Right ventricle myocardium inferior (tissue), 1 donor: ENCODE results near the gene NRK. TPM values are rescaled to one million over a fixed set of nuclear protein-coding genes. Genes with fewer than 3 reads are reported as not detected.
"Not testable (repeated sequence)": the region's sequence is repeated elsewhere in the genome, so short reads cannot be mapped to it uniquely, and the experiment has no call there.

Source experiments
- ATAC-seq: fragments of 200-7000 bp; cut with Tn5 transposase; one replicate; pipeline ENCODE4 v1.9.1; 2020; ENCODE audit warnings: mild to moderate bottlenecking, moderate library complexity
- DNase-seq: peaks from one replicate; pipeline ENCODE4 v3.0.0; 2021; ENCODE audit errors: missing footprints
- intact Hi-C: fragments of 100-400 bp; cut with DNase I; formaldehyde crosslinking; loops from one replicate; pipeline ENCODE4 v1.11.0; 2022
- total RNA-seq: library from RNA; stranded (reverse); fragmentation: NEBNext Ultra II Directional; extraction: Animal tissue kit (Norgen Biotek cat#: 25700); gene quantifications from one replicate; pipeline ENCODE4 v1.2.1, GENCODE V29; 2021
- donor health status: DM: no; HTN: yes; CAD: no; lungs with severe emphysema.

NRK gene
- total RNA-seq, 1 donor from 2014 or later, result 2.1 TPM

GRCh38 chrX:105876658-105877057 is 54.3 kb downstream of the NRK start:
- intact Hi-C loops, result no loop called here
- ATAC-seq (no peak), DNase-seq (no peak)

- ATAC-seq (no peak), DNase-seq (no peak)
- intact Hi-C loops, result no loop called here
Measured at GRCh38 chrX:105880491-105880890, 58.2 kb downstream of the NRK start.

GRCh38 chrX:105882581-105883275 is 60.4 kb downstream of the NRK start:
- intact Hi-C loops, result no loop called here
- ATAC-seq (no peak), DNase-seq (no peak)

- DNase-seq (no peak), ATAC-seq (no peak)
- intact Hi-C loops, result no loop called here
Measured at GRCh38 chrX:105894721-105895120, 72.4 kb downstream of the NRK start.

GRCh38 chrX:105909576-105909975 is 87.2 kb downstream of the NRK start:
- DNase-seq (no peak), ATAC-seq (no peak)
- intact Hi-C loops, result no loop called here

- DNase-seq (no peak), ATAC-seq (no peak)
- intact Hi-C loops, result no loop called here
Measured at GRCh38 chrX:105910563-105911105, 88.3 kb downstream of the NRK start.

GRCh38 chrX:105945266-105945665 is 122.9 kb downstream of the NRK start:
- intact Hi-C loops, result no loop called here
- DNase-seq (no peak), ATAC-seq (no peak)

- ATAC-seq (no peak), DNase-seq (no peak)
- intact Hi-C loops, result no loop called here
Measured at GRCh38 chrX:105969487-105969886, 147.1 kb downstream of the NRK start.

GRCh38 chrX:105972690-105973386 is 150.5 kb downstream of the NRK start:
- DNase-seq, result no peak
- ATAC-seq, result no peak
- intact Hi-C loops, result loop anchor here (5.0 kb wide), 1 partner anchor 424 kb away; no protein-coding TSS in a partner anchor

GRCh38 chrX:105973387-105973739 is 151.0 kb downstream of the NRK start:
- no peak for DNase-seq
- intact Hi-C loops, result loop anchor here (5.0 kb wide), 1 partner anchor 424 kb away; no protein-coding TSS in a partner anchor
- ATAC-seq, result no peak

- no peak for DNase-seq
- ATAC-seq, result no peak
- intact Hi-C loops, result no loop called here
Measured at GRCh38 chrX:105975382-105975781, 153.0 kb downstream of the NRK start.

- DNase-seq (no peak), ATAC-seq (no peak)
- intact Hi-C loops, result no loop called here
Measured at GRCh38 chrX:105981772-105982485, 159.6 kb downstream of the NRK start.

- DNase-seq, intact Hi-C loops, ATAC-seq: not testable (repeated sequence)
Measured at GRCh38 chrX:105988487-105988886, 166.1 kb downstream of the NRK start.

- intact Hi-C loops, result no loop called here
- ATAC-seq, result no peak
- no peak for DNase-seq
Measured at GRCh38 chrX:105999294-105999693, 177.0 kb downstream of the NRK start.

GRCh38 chrX:106000203-106000602 is 177.9 kb downstream of the NRK start:
- ATAC-seq (no peak), DNase-seq (no peak)
- intact Hi-C loops, result no loop called here

- intact Hi-C loops, ATAC-seq, DNase-seq: not testable (repeated sequence)
Measured at GRCh38 chrX:106000609-106001008, 178.3 kb downstream of the NRK start.

GRCh38 chrX:106005684-106006083 is 183.3 kb downstream of the NRK start:
- intact Hi-C loops, result no loop called here
- ATAC-seq, result no peak

GRCh38 chrX:106007815-106008214 is 185.5 kb downstream of the NRK start:
- intact Hi-C loops, result no loop called here
- DNase-seq, result no peak

More at GRCh38 chrX:106005684-106006083, 183.3 kb downstream of the NRK start:
- no peak for DNase-seq

More at GRCh38 chrX:106007815-106008214, 185.5 kb downstream of the NRK start:
- no peak for ATAC-seq
